K562 (cell line): ENCODE measurements around the gene SZT2.

Source experiments
- COPS2 ChIP-seq: fragments of 450-650 bp; conservative IDR thresholded peaks from 2 replicates; pipeline ENCODE4 v1.6.1; 2016; ENCODE audit warnings: mild to moderate bottlenecking, moderate library complexity
- NFRKB ChIP-seq: fragments of 450-650 bp; IDR thresholded peaks from 2 replicates; pipeline ENCODE4 v1.6.1; 2016; ENCODE audit warnings: low read depth
- NFYB ChIP-seq: IDR thresholded peaks from 2 replicates; pipeline ENCODE4 v1.6.1; 2011; ENCODE audit warnings: mild to moderate bottlenecking, moderate library complexity; ENCODE audit not compliant: insufficient read length; ENCODE audit errors: extremely low read depth
- PHB ChIP-seq: fragments of 250-450 bp; sonication (Bioruptor Pico); IDR thresholded peaks from 2 replicates; pipeline ENCODE4 v1.5.0; 2021
- RFX5 ChIP-seq: IDR thresholded peaks from 2 replicates; pipeline ENCODE4 v1.6.1; 2011; ENCODE audit warnings: low read depth, mild to moderate bottlenecking, improper control_type of control experiment, low read length
- SOX6 ChIP-seq: fragments of 450-650 bp; IDR thresholded peaks from 2 replicates; pipeline ENCODE4 v1.6.1; 2014; ENCODE audit warnings: mild to moderate bottlenecking
- ZNF707 ChIP-seq: fragments of 250-450 bp; sonication (Bioruptor Pico); conservative IDR thresholded peaks from 2 replicates; pipeline ENCODE4 v1.8.0; 2022; ENCODE audit warnings: inconsistent platforms, mild to moderate bottlenecking, moderate library complexity
- TF ChIP-seq, protein P1 (sequence below): sonication (generic); formaldehyde crosslinking; IDR thresholded peaks from 2 replicates; pipeline ENCODE4 v1.8.1; 2023; ENCODE audit warnings: missing genetic modification reagents, mild to moderate bottlenecking, borderline replicate concordance

DNA sequence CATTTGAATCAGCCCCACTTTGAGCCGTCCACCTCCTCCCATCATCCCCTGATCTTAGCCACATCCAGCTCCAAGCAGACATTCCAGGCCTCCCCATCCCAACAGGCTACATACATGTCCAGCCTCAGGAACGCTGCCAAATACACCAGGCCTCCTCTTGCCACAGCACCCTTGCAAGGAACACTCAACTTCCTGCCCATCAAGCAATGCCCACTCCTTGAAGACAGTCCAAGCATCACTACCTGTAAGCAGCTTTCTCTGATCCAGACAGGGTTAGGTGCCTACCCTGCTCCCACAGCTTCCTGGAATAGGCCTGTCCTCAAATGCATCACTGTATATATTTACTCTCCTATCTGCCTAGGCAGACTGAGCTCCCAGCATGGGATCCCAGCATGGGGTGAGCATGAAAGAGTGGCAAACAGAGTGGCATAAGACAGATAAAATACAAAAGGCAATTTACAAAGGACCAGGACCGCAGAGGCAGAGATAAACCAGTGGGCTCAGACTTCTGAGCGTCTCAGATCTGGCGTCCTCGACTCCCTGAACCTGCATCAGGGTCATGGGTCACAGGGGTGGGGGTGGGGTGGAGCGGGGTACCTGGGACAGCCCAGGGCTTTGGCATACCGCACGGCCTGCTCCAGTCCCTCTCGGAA is 63.2 kb downstream of the SZT2 start:
- TF ChIP-seq ZNF707 (CRISPR knock-in tag) (no peak), NFRKB (no peak), NFYB (no peak), COPS2 (no peak), PHB (no peak), RFX5 (no peak), SOX6 (no peak)
- TF ChIP-seq, protein P1, sequence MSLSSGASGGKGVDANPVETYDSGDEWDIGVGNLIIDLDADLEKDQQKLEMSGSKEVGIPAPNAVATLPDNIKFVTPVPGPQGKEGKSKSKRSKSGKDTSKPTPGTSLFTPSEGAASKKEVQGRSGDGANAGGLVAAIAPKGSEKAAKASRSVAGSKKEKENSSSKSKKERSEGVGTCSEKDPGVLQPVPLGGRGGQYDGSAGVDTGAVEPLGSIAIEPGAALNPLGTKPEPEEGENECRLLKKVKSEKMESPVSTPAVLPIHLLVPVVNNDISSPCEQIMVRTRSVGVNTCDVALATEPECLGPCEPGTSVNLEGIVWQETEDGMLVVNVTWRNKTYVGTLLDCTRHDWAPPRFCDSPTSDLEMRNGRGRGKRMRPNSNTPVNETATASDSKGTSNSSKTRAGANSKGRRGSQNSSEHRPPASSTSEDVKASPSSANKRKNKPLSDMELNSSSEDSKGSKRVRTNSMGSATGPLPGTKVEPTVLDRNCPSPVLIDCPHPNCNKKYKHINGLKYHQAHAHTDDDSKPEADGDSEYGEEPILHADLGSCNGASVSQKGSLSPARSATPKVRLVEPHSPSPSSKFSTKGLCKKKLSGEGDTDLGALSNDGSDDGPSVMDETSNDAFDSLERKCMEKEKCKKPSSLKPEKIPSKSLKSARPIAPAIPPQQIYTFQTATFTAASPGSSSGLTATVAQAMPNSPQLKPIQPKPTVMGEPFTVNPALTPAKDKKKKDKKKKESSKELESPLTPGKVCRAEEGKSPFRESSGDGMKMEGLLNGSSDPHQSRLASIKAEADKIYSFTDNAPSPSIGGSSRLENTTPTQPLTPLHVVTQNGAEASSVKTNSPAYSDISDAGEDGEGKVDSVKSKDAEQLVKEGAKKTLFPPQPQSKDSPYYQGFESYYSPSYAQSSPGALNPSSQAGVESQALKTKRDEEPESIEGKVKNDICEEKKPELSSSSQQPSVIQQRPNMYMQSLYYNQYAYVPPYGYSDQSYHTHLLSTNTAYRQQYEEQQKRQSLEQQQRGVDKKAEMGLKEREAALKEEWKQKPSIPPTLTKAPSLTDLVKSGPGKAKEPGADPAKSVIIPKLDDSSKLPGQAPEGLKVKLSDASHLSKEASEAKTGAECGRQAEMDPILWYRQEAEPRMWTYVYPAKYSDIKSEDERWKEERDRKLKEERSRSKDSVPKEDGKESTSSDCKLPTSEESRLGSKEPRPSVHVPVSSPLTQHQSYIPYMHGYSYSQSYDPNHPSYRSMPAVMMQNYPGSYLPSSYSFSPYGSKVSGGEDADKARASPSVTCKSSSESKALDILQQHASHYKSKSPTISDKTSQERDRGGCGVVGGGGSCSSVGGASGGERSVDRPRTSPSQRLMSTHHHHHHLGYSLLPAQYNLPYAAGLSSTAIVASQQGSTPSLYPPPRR = no peak
